HCT116 (cell line): ENCODE data around the gene ANXA6. TPM values are rescaled to one million over a fixed set of nuclear protein-coding genes. Genes with fewer than 3 reads are reported as not detected.

ENCODE experiments used
- ATAC-seq: fragments of 200-7000 bp; cut with Tn5 transposase; 2 replicates; pipeline ENCODE4 v1.9.1; 2020; ENCODE audit warnings: mild to moderate bottlenecking, moderate library complexity
- BruUV-seq: library from RNA; stranded (reverse); fragments of 400-500 nt; replicated peaks from 2 replicates; lab custom pipeline; 2021; lab: Mats Ljungman, UMichigan
- CTCF ChIA-PET: fragments of 300-600 bp; sonication (Branson Sonifier 250); formaldehyde crosslinking; loops from one replicate; lab custom pipeline; 2021; ENCODE audit warnings: antibody characterized with exemption; lab: Charles Lee
- POLR2A ChIA-PET: fragments of 300-600, 350-600 bp; sonication (Branson Sonifier 250); formaldehyde crosslinking; loops from one replicate; lab custom pipeline; 2021; ENCODE audit warnings: antibody characterized with exemption; lab: Charles Lee
- RAD21 ChIA-PET, 2 experiments: fragments of 300-600 bp; sonication (Branson Sonifier 250); formaldehyde crosslinking; loops; one replicate each; lab custom pipeline; 2023; ENCODE audit warnings: low total read pairs in 2 of 2; ENCODE audit not compliant: uncharacterized antibody in 2 of 2, unreplicated experiment in 2 of 2, low non-redundant PET in 1 of 2; lab: Charles Lee
- DNase-seq: peaks from one replicate; pipeline ENCODE4 v3.0.0-alpha.2; 2010; ENCODE audit warnings: low read depth, low spot score
- H2AFZ ChIP-seq: fragments of 200-600 bp; shearing (Covaris generic), sonication (generic); 2 replicates; pipeline ENCODE4 v1.6.1; 2017; ENCODE audit warnings: low read depth, mixed run types, mixed read lengths, antibody characterized with exemption, low read length; ENCODE audit not compliant: poor library complexity, severe bottlenecking
- H3K27ac ChIP-seq: 2 replicates; pipeline ENCODE4 v1.5.1; 2012; ENCODE audit warnings: low read depth, low read length
- H3K27me3 ChIP-seq: fragments of 200-600 bp; sonication (generic); 2 replicates; pipeline ENCODE4 v1.6.1; 2016; ENCODE audit warnings: mixed run types, low read length, mixed read lengths; ENCODE audit not compliant: insufficient read depth
- H3K36me3 ChIP-seq, 2 experiments: fragments of 200-500 bp in 1 of 2; fragments of 200-600 bp in 1 of 2; sonication (Bioruptor generic) in 1 of 2; sonication (generic) in 1 of 2; 2 replicates each; pipeline versions ENCODE4 v1.5.1 to v1.6.1; 2014 to 2016; ENCODE audit warnings: low read length in 2 of 2, inconsistent platforms in 1 of 2, mixed read lengths in 1 of 2, mixed run types in 1 of 2; ENCODE audit not compliant: insufficient read depth in 2 of 2, control insufficient read depth in 1 of 2
- H3K4me1 ChIP-seq, 2 experiments: fragments of 200-600 bp in 1 of 2; sonication (generic) in 1 of 2; 2 replicates each; pipeline versions ENCODE4 v1.5.1 to v1.6.1; 2012 to 2017; ENCODE audit warnings: low read length in 2 of 2, inconsistent platforms in 1 of 2, mild to moderate bottlenecking in 1 of 2, mixed read lengths in 1 of 2, mixed run types in 1 of 2, moderate library complexity in 1 of 2; ENCODE audit not compliant: insufficient read depth in 2 of 2, control insufficient read depth in 1 of 2
- H3K4me2 ChIP-seq: fragments of 200-600 bp; sonication (generic); 2 replicates; pipeline ENCODE4 v1.6.1; 2017; ENCODE audit warnings: mixed run types, low read length, mixed read lengths
- H3K4me3 ChIP-seq, 2 experiments: fragments of 200-600 bp in 1 of 2; sonication (generic) in 1 of 2; replicated peaks in 1 of 2; 2 replicates each; pipeline ENCODE4 v1.5.1; 2011 to 2016; ENCODE audit warnings: low read length in 2 of 2, control low read depth in 1 of 2, low read depth in 1 of 2, mild to moderate bottlenecking in 1 of 2, mixed read lengths in 1 of 2, mixed run types in 1 of 2
- H3K79me2 ChIP-seq: fragments of 200-600 bp; sonication (generic); 2 replicates; pipeline ENCODE4 v1.6.1; 2017; ENCODE audit warnings: mild to moderate bottlenecking, mixed run types, low read length, moderate library complexity, mixed read lengths; ENCODE audit not compliant: insufficient read depth
- H3K9ac ChIP-seq: fragments of 200-600 bp; sonication (generic); 2 replicates; pipeline ENCODE4 v1.6.1; 2016; ENCODE audit warnings: low read length, mixed read lengths
- H3K9me2 ChIP-seq: fragments of 200-600 bp; sonication (generic), shearing (Covaris generic); 2 replicates; pipeline ENCODE4 v1.6.1; 2017; ENCODE audit warnings: mixed run types, mild to moderate bottlenecking, moderate library complexity; ENCODE audit not compliant: insufficient read depth
- H3K9me3 ChIP-seq, 2 experiments: fragments of 200-500 bp in 1 of 2; fragments of 200-600 bp in 1 of 2; sonication (Bioruptor generic) in 1 of 2; sonication (generic) in 1 of 2; 2 replicates each; pipeline ENCODE4 v1.6.1; 2014 to 2017; ENCODE audit warnings: low read length in 2 of 2, mixed read lengths in 2 of 2, inconsistent platforms in 1 of 2, low read depth in 1 of 2, mild to moderate bottlenecking in 1 of 2, mixed run types in 1 of 2, moderate library complexity in 1 of 2; ENCODE audit not compliant: control insufficient read depth in 1 of 2, insufficient read depth in 1 of 2
- H4K20me1 ChIP-seq: fragments of 200-600 bp; sonication (generic), shearing (Covaris generic); 2 replicates; pipeline ENCODE4 v1.6.1; 2017; ENCODE audit warnings: mixed run types, mild to moderate bottlenecking, moderate library complexity; ENCODE audit not compliant: insufficient read depth
- EGR1 ChIP-seq: IDR thresholded peaks from 2 replicates; pipeline ENCODE4 v1.6.1; 2012; ENCODE audit warnings: low read depth
- ELF1 ChIP-seq: IDR thresholded peaks from 2 replicates; pipeline ENCODE4 v1.6.1; 2012; ENCODE audit warnings: low read depth, borderline replicate concordance
- EZH2 ChIP-seq: fragments of 200-600 bp; sonication (generic); IDR thresholded peaks from 2 replicates; pipeline ENCODE4 v1.6.1; 2017; ENCODE audit warnings: antibody characterized with exemption, mixed run types
- EZH2phosphoT487 ChIP-seq: fragments of 200-600 bp; IDR thresholded peaks from 2 replicates; pipeline ENCODE4 v1.6.1; 2018; ENCODE audit warnings: antibody characterized with exemption, borderline replicate concordance
- JUND ChIP-seq: IDR thresholded peaks from 2 replicates; pipeline ENCODE4 v1.6.1; 2012
- POLR2A ChIP-seq: IDR thresholded peaks from 2 replicates; pipeline ENCODE4 v1.7.0; 2011; ENCODE audit warnings: borderline replicate concordance; ENCODE audit not compliant: insufficient read depth, insufficient read length; ENCODE audit errors: extremely low read depth
- POLR2AphosphoS5 ChIP-seq: IDR thresholded peaks from 2 replicates; pipeline ENCODE4 v1.6.1; 2011; ENCODE audit warnings: mild to moderate bottlenecking, low read depth, low read length, moderate library complexity
- RAD21 ChIP-seq: IDR thresholded peaks from 2 replicates; pipeline ENCODE4 v1.6.1; 2012; ENCODE audit warnings: low read depth, mild to moderate bottlenecking
- SIN3A ChIP-seq: IDR thresholded peaks from 2 replicates; pipeline ENCODE4 v1.6.1; 2012; ENCODE audit warnings: low read depth
- SP1 ChIP-seq: IDR thresholded peaks from 2 replicates; pipeline ENCODE4 v1.6.1; 2012; ENCODE audit warnings: low read depth
- SRF ChIP-seq: IDR thresholded peaks from 2 replicates; pipeline ENCODE4 v1.6.1; 2012; ENCODE audit warnings: low read depth
- intact Hi-C: fragments of 100-400 bp; cut with micrococcal nuclease; formaldehyde crosslinking; loops from 2 replicates; pipeline ENCODE4 v1.10.0; 2022
- total RNA-seq: library from RNA; stranded (reverse); gene quantifications from one replicate; pipeline ENCODE4 v1.2.1, GENCODE V29; 2021; ENCODE audit not compliant: unreplicated experiment
- TF ChIP-seq, protein P1 (sequence below), 3 experiments: fragments of 200-600 bp in 1 of 3; sonication (generic) in 1 of 3; IDR thresholded peaks in 2 of 3; conservative IDR thresholded peaks in 1 of 3; 2 replicates each; pipeline ENCODE4 v1.5.1; 2012 to 2017; ENCODE audit warnings: low read depth in 2 of 3, low read length in 2 of 3, antibody characterized with exemption in 1 of 3, borderline replicate concordance in 1 of 3, control low read depth in 1 of 3, mild to moderate bottlenecking in 1 of 3, mixed read lengths in 1 of 3, mixed run types in 1 of 3, moderate library complexity in 1 of 3; ENCODE audit not compliant: insufficient read depth in 1 of 3

ANXA6 gene
- total RNA-seq, 1 experiment from 2014 or later, result 71.9 TPM

DNA sequence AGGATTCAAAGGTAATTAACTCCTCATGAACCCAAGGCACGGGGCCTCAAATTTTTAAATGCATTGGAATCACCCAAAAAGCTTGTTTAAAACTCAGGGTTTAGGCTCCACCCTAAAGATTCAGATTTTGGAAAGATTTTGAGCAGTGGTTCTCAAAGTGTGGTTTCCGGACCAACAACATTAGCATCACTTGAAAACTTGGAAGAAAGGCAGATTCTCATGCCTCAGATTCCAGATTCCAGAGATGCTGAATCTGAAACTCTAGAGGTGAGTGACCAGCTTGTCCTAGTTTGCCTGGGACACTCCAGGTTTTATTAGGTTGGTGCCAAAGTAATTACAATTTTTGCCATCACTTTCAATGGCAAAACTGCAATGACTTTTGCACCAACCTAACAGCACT, 52.0 kb downstream of the ANXA6 start:
- H3K4me1 ChIP-seq, result no peaks in the 10 kb centered on the region
- ATAC-seq (no peak), DNase-seq (no peak)
- ChIA-PET CTCF (interaction anchor here (1.5 kb wide), 1 partner anchor 10 kb away, joined by 4 read pairs; no protein-coding TSS in a partner anchor), POLR2A (no interaction called here), RAD21 (no interaction called here)
- TF ChIP-seq EZH2 (no peak), POLR2A (no peak), SRF (no peak), ELF1 (no peak), EZH2phosphoT487 (no peak), POLR2AphosphoS5 (no peak), SP1 (no peak), RAD21 (no peak), EGR1 (no peak), JUND (no peak), SIN3A (no peak)
- TF ChIP-seq, protein P1, sequence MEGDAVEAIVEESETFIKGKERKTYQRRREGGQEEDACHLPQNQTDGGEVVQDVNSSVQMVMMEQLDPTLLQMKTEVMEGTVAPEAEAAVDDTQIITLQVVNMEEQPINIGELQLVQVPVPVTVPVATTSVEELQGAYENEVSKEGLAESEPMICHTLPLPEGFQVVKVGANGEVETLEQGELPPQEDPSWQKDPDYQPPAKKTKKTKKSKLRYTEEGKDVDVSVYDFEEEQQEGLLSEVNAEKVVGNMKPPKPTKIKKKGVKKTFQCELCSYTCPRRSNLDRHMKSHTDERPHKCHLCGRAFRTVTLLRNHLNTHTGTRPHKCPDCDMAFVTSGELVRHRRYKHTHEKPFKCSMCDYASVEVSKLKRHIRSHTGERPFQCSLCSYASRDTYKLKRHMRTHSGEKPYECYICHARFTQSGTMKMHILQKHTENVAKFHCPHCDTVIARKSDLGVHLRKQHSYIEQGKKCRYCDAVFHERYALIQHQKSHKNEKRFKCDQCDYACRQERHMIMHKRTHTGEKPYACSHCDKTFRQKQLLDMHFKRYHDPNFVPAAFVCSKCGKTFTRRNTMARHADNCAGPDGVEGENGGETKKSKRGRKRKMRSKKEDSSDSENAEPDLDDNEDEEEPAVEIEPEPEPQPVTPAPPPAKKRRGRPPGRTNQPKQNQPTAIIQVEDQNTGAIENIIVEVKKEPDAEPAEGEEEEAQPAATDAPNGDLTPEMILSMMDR (IDR thresholded peaks at IDR 0.05 in 2 of 3, conservative IDR thresholded peaks at IDR 0.05 in 1 of 3; ENCODE audit: borderline replicate concordance in 1 of 3, insufficient read depth in 1 of 3, low read depth in 2 of 3, low read length in 2 of 3), result no peak
- H3K27ac ChIP-seq, result no peak overlapping the region
- H3K9ac ChIP-seq, result no peak overlapping the region
- H3K36me3 ChIP-seq, result peaks cover 0 to 12% of the 10 kb centered on the region in 2 experiments; a peak in 2 of 4 replicates
- no peak overlapping the region for H2AFZ ChIP-seq
- no peaks in the 10 kb centered on the region for H3K9me2 ChIP-seq
- H3K9me3 ChIP-seq, result no peaks in the 10 kb centered on the region
- intact Hi-C loops, result no loop called here
- no TSS peak for BruUV-seq
- H3K4me2 ChIP-seq, result no peak overlapping the region
- H3K27me3 ChIP-seq, result no peaks in the 10 kb centered on the region
- no peak overlapping the region for H3K4me3 ChIP-seq
- H4K20me1 ChIP-seq, result no peaks in the 10 kb centered on the region
- H3K79me2 ChIP-seq, result no peaks in the 10 kb centered on the region
